Activated CD8-positive, alpha-beta memory T cell treated with anti-CD3 and anti-CD28 coated beads, Interleukin-2, amount 50 U/mL, for 48 hours (primary cell): Measurements from ENCODE around the gene PTPRU.

Experiments used
- DNase-seq: peaks from one replicate; pipeline ENCODE4 v3.0.0-alpha.2; 2020

The PTPRU gene

GRCh38 chr1:29371332-29371731 is 135.0 kb downstream of the PTPRU start:
- no peak for DNase-seq

GRCh38 chr1:29372108-29372507 is 135.8 kb downstream of the PTPRU start:
- no peak for DNase-seq
